ENCODE measurements around the gene TMC8.

DNA sequence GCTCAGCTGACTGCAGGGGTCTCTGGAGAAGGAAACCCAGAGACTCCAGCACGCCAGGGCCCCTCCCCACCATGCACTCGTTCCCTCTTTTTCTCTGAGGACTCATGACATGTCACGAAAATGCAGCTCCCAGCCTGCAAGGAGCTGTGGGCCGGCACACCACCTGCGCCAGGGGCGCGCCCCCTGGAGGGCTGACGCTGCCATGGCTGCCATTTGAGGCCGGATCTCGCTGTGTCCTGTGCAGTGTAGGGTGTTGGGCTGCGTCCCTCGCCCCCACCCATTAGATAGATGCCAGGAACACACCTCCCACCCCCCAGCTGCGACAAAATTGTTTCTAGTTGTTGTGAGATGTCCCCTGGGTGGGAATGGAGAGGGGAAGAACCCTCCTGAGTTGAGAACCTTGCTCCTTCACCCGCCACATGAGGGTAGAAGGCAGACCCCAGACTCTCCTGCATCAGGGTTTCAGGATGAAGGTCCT, 46.0 kb downstream of the TMC8 start:
- TF ChIP-seq CTCF (IDR thresholded peaks at IDR 0.05) = peak in 3 of 4 experiments; percentile 83 to 95 (median 91)
- no peak for TF ChIP-seq EP300 (IDR thresholded peaks at IDR 0.05)
- TF ChIP-seq POLR2A (IDR thresholded peaks at IDR 0.05) = no peak
- peak; percentile 23 for TF ChIP-seq POLR2AphosphoS5 (IDR thresholded peaks at IDR 0.05)
